Activated T-cell treated with anti-CD3 and anti-CD28 coated beads, Interleukin-2, amount 50 U/mL, for 24 hours (primary cell): ENCODE measurements around the gene MXD4.

Source experiments
- DNase-seq: peaks from one replicate; pipeline ENCODE4 v3.0.0-alpha.2; 2020
- H3K27ac Mint-ChIP-seq: 2 replicates; pipeline ENCODE4 v1.8.0; 2020; ENCODE audit warnings: mild to moderate bottlenecking, mixed read lengths
- H3K27me3 Mint-ChIP-seq: 2 replicates; pipeline ENCODE4 v1.8.0; 2020; ENCODE audit warnings: mixed read lengths
- H3K36me3 Mint-ChIP-seq: 2 replicates; pipeline ENCODE4 v1.8.0; 2020; ENCODE audit warnings: low read depth, mixed read lengths
- H3K4me1 Mint-ChIP-seq: 2 replicates; pipeline ENCODE4 v1.8.0; 2020; ENCODE audit warnings: low read depth, mixed read lengths
- H3K4me3 Mint-ChIP-seq: 2 replicates; pipeline ENCODE4 v1.8.0; 2020; ENCODE audit warnings: mild to moderate bottlenecking, moderate library complexity, mixed read lengths
- H3K9me3 Mint-ChIP-seq: 2 replicates; pipeline ENCODE4 v1.8.0; 2020; ENCODE audit warnings: mixed read lengths

Gene MXD4

GRCh38 chr4:2265113-2266110, 3.5 kb upstream of the MXD4 start:
- H3K4me3 Mint-ChIP-seq: no peak overlapping the region

GRCh38 chr4:2264481-2265041, 2.7 kb upstream of the MXD4 start:
- Mint-ChIP-seq H3K4me3 (no peak overlapping the region), H3K4me1 (peaks cover 9% of the 10 kb centered on the region), H3K27ac (no peak overlapping the region), H3K9me3 (no peaks in the 10 kb centered on the region), H3K36me3 (no peaks in the 10 kb centered on the region), H3K27me3 (no peaks in the 10 kb centered on the region)
- DNase-seq: no peak

More at GRCh38 chr4:2265113-2266110, 3.5 kb upstream of the MXD4 start:
- Mint-ChIP-seq H3K4me1 (peaks cover 4% of the 10 kb centered on the region), H3K27ac (no peak overlapping the region), H3K9me3 (no peaks in the 10 kb centered on the region), H3K36me3 (no peaks in the 10 kb centered on the region), H3K27me3 (no peaks in the 10 kb centered on the region)
- DNase-seq: no peak

- Mint-ChIP-seq H3K9me3 (no peaks in the 10 kb centered on the region), H3K4me1 (peaks cover 10% of the 10 kb centered on the region), H3K27me3 (no peaks in the 10 kb centered on the region), H3K4me3 (no peak overlapping the region), H3K36me3 (no peaks in the 10 kb centered on the region), H3K27ac (no peak overlapping the region)
- DNase-seq: no peak
These were observed 2.0 kb upstream of the MXD4 start for GRCh38 chr4:2263926-2264321.

- H3K27ac Mint-ChIP-seq: peak overlapping the region; percentile 66
- peaks cover 10% of the 10 kb centered on the region for H3K4me1 Mint-ChIP-seq
- no peak for DNase-seq
- H3K27me3 Mint-ChIP-seq: no peaks in the 10 kb centered on the region
- peak overlapping the region; percentile 70 for H3K4me3 Mint-ChIP-seq
- no peaks in the 10 kb centered on the region for H3K36me3 Mint-ChIP-seq
- no peaks in the 10 kb centered on the region for H3K9me3 Mint-ChIP-seq
These were observed 988 bp upstream of the MXD4 start for GRCh38 chr4:2262944-2263250.

- H3K4me3 Mint-ChIP-seq: peak overlapping the region; percentile 70
- H3K27me3 Mint-ChIP-seq: no peaks in the 10 kb centered on the region
- DNase-seq: peak; percentile 97
- no peaks in the 10 kb centered on the region for H3K9me3 Mint-ChIP-seq
- H3K27ac Mint-ChIP-seq: peak overlapping the region; percentile 76
- peaks cover 11% of the 10 kb centered on the region for H3K4me1 Mint-ChIP-seq
- H3K36me3 Mint-ChIP-seq: no peaks in the 10 kb centered on the region
These were observed 435 bp upstream of the MXD4 start for GRCh38 chr4:2262145-2262943.

GRCh38 chr4:2261110-2261852, 628 bp downstream of the MXD4 start:
- Mint-ChIP-seq H3K4me1 (peaks cover 14% of the 10 kb centered on the region), H3K27me3 (no peaks in the 10 kb centered on the region), H3K9me3 (no peaks in the 10 kb centered on the region), H3K27ac (peak overlapping the region; percentile 40), H3K4me3 (peak overlapping the region; percentile 73), H3K36me3 (no peaks in the 10 kb centered on the region)
- peak; percentile 75 for DNase-seq

- DNase-seq: no peak
- peak overlapping the region; percentile 40 for H3K27ac Mint-ChIP-seq
- H3K4me3 Mint-ChIP-seq: peak overlapping the region; percentile 73
- peaks cover 14% of the 10 kb centered on the region for H3K4me1 Mint-ChIP-seq
- H3K27me3 Mint-ChIP-seq: no peaks in the 10 kb centered on the region
- no peaks in the 10 kb centered on the region for H3K9me3 Mint-ChIP-seq
- no peaks in the 10 kb centered on the region for H3K36me3 Mint-ChIP-seq
These were observed 1.4 kb downstream of the MXD4 start for GRCh38 chr4:2260344-2261109.

GRCh38 chr4:2259541-2260343, 2.2 kb downstream of the MXD4 start:
- H3K4me1 Mint-ChIP-seq: peaks cover 14% of the 10 kb centered on the region
- H3K27me3 Mint-ChIP-seq: no peaks in the 10 kb centered on the region
- no peak overlapping the region for H3K27ac Mint-ChIP-seq
- no peaks in the 10 kb centered on the region for H3K9me3 Mint-ChIP-seq
- no peaks in the 10 kb centered on the region for H3K36me3 Mint-ChIP-seq
- peak overlapping the region; percentile 73 for H3K4me3 Mint-ChIP-seq
- peak; percentile 28 for DNase-seq

- DNase-seq: peak; percentile 28
- Mint-ChIP-seq H3K27ac (no peak overlapping the region), H3K36me3 (peaks cover 5% of the 10 kb centered on the region), H3K4me3 (no peak overlapping the region), H3K4me1 (peaks cover 14% of the 10 kb centered on the region), H3K9me3 (no peaks in the 10 kb centered on the region), H3K27me3 (no peaks in the 10 kb centered on the region)
These were observed 2.8 kb downstream of the MXD4 start for GRCh38 chr4:2259036-2259540.

GRCh38 chr4:2258091-2259035, 3.5 kb downstream of the MXD4 start:
- Mint-ChIP-seq H3K4me1 (peaks cover 11% of the 10 kb centered on the region), H3K4me3 (no peak overlapping the region), H3K36me3 (peaks cover 7% of the 10 kb centered on the region), H3K27me3 (no peaks in the 10 kb centered on the region), H3K9me3 (no peaks in the 10 kb centered on the region), H3K27ac (no peak overlapping the region)
- DNase-seq: peak; percentile 25

- Mint-ChIP-seq H3K9me3 (no peaks in the 10 kb centered on the region), H3K4me3 (no peak overlapping the region), H3K27ac (no peak overlapping the region)
These were observed 4.4 kb downstream of the MXD4 start for GRCh38 chr4:2257361-2258081.

More at GRCh38 chr4:2257361-2258081, 4.4 kb downstream of the MXD4 start:
- no peaks in the 10 kb centered on the region for H3K27me3 Mint-ChIP-seq
- peak; percentile 27 for DNase-seq
- H3K4me1 Mint-ChIP-seq: peaks cover 10% of the 10 kb centered on the region
- H3K36me3 Mint-ChIP-seq: peaks cover 10% of the 10 kb centered on the region
